ENCODE measurements around the gene HMG20B. TPM values are rescaled to one million over a fixed set of nuclear protein-coding genes. Genes with fewer than 3 reads are reported as not detected.

HMG20B gene
- total RNA-seq, 1 donor: 72.5 TPM

GRCh38 chr19:3572132-3572854 lies 451 bp upstream of the HMG20B start:
- TF ChIP-seq, protein P1, sequence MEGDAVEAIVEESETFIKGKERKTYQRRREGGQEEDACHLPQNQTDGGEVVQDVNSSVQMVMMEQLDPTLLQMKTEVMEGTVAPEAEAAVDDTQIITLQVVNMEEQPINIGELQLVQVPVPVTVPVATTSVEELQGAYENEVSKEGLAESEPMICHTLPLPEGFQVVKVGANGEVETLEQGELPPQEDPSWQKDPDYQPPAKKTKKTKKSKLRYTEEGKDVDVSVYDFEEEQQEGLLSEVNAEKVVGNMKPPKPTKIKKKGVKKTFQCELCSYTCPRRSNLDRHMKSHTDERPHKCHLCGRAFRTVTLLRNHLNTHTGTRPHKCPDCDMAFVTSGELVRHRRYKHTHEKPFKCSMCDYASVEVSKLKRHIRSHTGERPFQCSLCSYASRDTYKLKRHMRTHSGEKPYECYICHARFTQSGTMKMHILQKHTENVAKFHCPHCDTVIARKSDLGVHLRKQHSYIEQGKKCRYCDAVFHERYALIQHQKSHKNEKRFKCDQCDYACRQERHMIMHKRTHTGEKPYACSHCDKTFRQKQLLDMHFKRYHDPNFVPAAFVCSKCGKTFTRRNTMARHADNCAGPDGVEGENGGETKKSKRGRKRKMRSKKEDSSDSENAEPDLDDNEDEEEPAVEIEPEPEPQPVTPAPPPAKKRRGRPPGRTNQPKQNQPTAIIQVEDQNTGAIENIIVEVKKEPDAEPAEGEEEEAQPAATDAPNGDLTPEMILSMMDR (IDR thresholded peaks at IDR 0.05; ENCODE audit: insufficient read depth, low read depth, low read length): no peak
- peak overlapping the region; percentile 68 for H3K4me3 ChIP-seq (ENCODE audit: low read depth, low read length)
- DNase-seq (ENCODE audit: low read depth): peak; percentile 100

GRCh38 chr19:3573162-3573857 lies 566 bp downstream of the HMG20B start:
- TF ChIP-seq, protein P1 (IDR thresholded peaks at IDR 0.05; ENCODE audit: insufficient read depth, low read depth, low read length): no peak
- DNase-seq (ENCODE audit: low read depth): no peak

DNA sequence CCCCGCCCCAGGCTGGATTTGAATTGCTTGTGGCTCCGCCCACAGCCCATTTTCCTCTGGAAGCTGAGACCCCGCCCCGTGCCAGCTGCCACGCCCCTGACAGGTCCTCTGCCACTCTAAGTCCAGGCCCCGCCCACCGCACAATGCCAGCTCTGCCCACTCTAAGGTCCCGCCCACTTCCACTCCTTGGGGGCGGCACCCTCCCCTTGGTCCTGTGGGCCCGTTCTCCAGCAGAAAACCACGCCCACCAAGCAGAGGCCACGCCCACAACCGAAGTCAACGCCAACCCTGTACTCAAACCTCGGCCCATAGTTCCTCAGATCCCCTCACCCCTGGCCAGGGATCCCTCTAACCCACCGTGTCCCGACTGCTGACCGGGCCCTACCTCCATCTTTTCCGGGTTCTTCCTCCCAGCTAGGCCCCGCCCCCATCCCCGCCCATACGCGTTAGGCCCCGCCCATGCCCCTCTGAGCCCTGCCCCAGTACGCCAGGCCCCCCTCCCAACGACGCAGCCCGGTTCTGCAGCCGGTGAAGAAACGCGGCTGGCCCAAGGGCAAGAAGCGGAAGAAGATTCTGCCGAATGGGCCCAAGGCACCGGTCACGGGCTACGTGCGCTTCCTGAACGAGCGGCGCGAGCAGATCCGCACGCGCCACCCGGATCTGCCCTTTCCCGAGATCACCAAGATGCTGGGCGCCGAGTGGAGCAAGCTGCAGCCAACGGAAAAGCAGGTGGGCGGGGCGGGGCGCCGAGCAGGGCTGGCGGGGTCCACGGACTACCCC lies 1.3 kb downstream of the HMG20B start:
- peak; percentile 96 for DNase-seq (ENCODE audit: low read depth)
- TF ChIP-seq, protein P1 (IDR thresholded peaks at IDR 0.05; ENCODE audit: insufficient read depth, low read depth, low read length): no peak
- peak overlapping the region; percentile 76 for H3K4me3 ChIP-seq (ENCODE audit: low read depth, low read length)

More at GRCh38 chr19:3573162-3573857, 566 bp downstream of the HMG20B start:
- peak overlapping the region; percentile 76 for H3K4me3 ChIP-seq (ENCODE audit: low read depth, low read length)

- DNase-seq (ENCODE audit: low read depth): peak; percentile 49
- no peak overlapping the region for H3K4me3 ChIP-seq (ENCODE audit: low read depth, low read length)
- TF ChIP-seq, protein P1 (IDR thresholded peaks at IDR 0.05; ENCODE audit: insufficient read depth, low read depth, low read length): peak; percentile 45
These were observed 2.6 kb downstream of the HMG20B start for GRCh38 chr19:3575260-3575741.

GRCh38 chr19:3575949-3576673 lies 3.4 kb downstream of the HMG20B start:
- DNase-seq (ENCODE audit: low read depth): no peak
- peak overlapping the region; percentile 34 for H3K4me3 ChIP-seq (ENCODE audit: low read depth, low read length)
- TF ChIP-seq, protein P1 (IDR thresholded peaks at IDR 0.05; ENCODE audit: insufficient read depth, low read depth, low read length): no peak

All from fibroblast of villous mesenchyme (primary cell).